HG03460 (cell line): ENCODE measurements around the gene NFS1.
A peak's percentile ranks its signal among the peaks of the same experiment; 100 is the strongest.

Experiments used
- ATAC-seq: cut with Tn5 transposase; IDR thresholded peaks from one replicate; pipeline ENCODE4 v1.9.1; 2021; ENCODE audit not compliant: unreplicated experiment

NFS1 gene

DNA sequence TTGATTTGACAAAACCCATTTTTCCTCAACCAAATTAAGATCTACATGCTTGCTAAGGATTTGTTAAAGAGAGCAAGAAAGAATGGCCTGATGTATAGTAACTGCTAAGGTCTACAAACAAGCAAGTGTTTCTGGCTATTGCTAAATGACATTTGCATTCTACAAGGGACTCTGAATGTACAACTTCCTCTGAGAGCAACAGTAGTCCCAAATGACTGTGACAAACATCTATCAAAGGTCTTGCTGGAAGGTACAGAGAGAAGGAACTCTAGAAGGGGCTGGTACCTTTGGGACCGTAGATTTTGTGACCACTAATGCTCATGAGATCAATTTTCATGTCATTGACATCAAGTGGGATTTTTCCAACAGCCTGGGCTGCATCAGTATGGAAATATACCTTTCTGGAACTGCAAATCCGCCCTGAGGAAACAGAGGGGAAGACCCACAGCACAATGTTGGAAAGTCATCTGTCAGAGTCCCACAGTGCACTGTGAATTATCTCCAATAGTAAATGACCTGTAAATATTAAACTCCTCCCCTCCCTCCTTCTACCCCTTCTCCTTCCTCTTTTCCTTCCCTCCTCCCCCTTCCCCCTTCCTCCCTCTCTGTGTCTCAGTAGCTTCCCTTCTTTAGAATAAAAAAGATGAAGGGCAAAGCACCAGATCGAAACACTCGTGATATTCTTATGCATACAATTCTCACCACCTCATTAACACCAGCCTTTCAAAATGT is 18.5 kb downstream of the NFS1 start:
- ATAC-seq: no peak

DNA sequence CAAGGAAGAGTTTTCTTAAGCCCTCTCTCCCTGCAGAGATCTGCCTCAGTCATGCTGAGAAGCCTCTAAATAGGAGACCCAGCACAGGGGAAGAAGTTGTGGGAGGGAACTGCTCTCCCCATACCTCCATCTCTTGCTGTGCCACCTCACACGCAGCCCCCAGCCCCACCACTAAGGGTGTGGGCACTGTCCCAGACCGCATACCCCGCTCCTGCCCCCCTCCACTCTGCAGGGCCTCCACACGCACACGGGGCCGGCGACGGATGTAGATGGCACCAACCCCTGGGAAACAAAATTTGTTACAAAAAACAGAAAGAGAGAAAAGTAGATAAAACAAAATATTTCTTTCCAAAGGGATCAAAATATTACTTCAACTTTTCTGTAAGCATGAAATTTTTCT is 24.2 kb downstream of the NFS1 start:
- ATAC-seq: no peak

DNA sequence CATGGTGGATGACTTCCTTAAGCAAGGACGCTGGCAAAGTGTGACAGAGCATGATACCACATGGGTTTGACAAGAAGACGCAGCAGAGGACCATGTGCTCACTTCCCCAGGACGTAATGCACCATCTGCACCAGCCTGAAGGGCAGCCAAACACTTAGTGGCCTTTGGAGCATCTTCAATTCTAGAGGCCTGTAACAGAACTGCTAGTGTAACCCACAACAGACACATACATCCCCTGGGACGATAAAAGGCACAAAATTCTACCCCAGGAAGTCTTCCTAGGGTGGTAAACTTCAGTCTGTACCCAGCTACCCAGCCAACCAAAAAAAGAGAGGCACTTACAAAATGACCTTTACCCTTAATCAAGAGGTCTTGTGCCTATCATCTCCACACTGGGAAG is 25.3 kb downstream of the NFS1 start:
- no peak for ATAC-seq

DNA sequence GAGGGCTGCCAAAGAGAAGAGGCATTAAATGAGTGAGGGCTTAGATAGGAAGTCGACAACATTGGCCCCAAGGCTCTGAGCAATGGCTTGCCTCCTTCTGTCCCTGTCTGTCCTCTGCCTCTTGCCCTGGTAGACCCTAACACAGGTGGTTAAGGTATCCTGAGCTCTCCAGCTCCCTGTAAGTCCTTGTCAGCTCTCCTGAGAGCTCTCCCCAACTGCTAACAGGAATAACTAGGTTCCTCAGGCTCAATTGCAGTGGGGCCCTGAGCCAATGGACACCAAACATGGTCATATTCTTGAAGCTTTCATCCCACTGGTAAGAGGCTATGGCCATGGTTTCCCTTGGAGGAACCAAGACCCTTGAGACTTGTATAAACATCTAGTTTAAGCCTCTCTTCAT is 29.5 kb downstream of the NFS1 start:
- ATAC-seq: no peak

- no peak for ATAC-seq
Measured at GRCh38 chr20:35669221-35669620, 29.9 kb downstream of the NFS1 start.

- no peak for ATAC-seq
Measured at GRCh38 chr20:35665949-35666288, 33.2 kb downstream of the NFS1 start.

GRCh38 chr20:35664466-35665206 is 34.5 kb downstream of the NFS1 start, which contains the start of the genes CPNE1 and RBM12:
TSS of gene CPNE1 (minus strand) at chr20:35664900. CDS start at chr20:35632923, 31,977 bp downstream.
TSS of gene RBM12 (minus strand) at chr20:35664900. CDS start at chr20:35655322, 9,578 bp downstream.
- ATAC-seq: peak; percentile 68

DNA sequence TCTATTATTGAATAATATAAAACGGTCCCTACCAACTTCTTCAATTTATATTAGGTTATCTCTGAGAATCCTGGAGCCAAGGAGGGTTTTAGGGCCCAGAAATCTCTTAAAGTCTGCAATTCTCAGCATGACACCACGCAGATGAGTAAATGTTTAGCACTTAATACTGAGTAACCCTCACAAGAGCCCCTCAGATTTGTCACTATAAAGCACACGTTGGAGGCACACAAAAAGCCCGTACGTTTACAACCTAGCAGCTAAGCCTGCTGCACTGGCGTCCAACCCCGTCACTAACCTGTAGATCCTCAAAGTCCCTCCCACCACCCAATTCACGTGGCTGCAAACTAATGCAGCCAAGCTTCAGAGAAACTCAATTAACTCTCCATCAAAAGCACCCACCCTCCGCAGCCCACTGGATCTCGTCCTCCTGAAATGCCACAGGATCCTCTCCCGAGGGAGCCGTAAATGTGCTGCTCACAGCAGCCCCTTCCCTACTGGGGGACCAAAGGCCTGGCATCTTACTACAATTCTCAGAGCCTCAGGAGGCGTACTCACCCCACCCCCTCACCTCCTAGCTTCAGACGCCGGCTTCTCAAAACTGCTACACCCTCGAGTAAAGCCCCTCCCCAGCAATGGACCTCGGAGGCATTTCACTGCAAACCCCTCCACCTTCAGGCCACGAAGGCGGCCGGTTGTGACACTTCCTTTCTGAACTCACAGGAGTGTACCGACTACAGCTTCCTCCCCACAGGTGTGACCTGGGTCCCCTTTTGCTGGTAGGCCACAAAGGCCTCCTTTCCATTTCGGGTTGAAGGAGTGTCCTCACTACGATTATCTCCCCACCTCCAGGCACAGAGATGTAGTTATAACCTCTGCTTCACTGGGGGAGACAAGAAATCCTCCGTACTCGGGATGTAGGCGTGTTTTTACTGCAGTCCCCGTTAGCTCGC is 35.4 kb downstream of the NFS1 start:
- peak; percentile 27 for ATAC-seq

DNA sequence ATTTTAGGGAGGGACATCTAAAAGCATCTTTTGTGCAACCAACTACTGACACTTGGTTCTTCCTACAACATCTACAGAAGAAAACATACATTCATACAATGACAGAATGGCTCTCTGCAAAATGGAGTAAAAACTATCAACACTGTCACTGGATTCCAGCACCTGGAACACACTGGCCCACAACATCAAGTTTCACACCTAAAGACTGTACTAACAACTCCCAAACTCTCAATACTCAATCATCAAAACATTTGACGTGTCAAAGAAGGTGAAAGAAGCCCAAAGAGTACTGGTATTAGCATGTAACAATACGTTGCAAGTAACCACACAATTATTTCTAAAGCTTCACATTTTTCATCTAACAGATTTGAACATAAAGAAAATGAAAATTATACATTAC is 36.6 kb downstream of the NFS1 start:
- no peak for ATAC-seq

GRCh38 chr20:35661908-35662307 is 37.2 kb downstream of the NFS1 start:
- no peak for ATAC-seq

DNA sequence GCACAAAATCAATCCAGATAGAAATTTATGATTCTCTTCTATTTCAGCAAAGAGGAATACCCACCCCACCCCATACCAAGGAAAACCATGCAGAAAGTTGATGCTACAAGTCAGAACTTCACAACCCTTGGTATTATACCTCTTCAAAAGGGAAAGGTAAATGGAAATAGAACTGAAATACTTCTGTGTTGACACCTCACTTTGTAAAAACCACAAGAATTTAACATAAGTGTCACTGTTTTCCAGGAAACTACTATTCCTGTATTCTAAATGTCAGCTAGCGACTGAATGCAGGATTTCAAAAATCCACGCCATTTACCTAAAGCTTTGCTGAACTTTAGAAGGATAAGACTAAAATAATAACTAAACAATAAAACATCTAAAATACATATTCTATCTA is 38.1 kb downstream of the NFS1 start:
- ATAC-seq: no peak

- ATAC-seq: no peak
Measured at GRCh38 chr20:35660122-35660937, 38.8 kb downstream of the NFS1 start.

DNA sequence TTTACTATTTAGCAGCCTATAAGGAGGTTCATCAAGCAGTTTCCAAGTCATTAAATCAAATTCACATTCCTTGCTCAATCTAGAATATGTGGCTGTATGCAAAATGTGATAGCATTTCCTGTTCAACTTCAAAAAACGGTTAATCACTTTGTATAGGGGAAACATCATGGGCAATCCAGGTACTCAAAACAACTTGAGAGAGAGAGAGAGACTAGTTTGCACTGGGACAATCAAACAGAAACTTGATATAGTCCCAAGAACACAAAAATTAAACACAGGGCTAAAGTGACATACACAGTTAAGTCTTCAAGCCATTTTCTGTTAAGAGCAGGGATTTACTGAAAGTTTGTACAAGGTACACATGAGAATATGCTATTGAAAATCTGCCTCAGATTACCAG is 41.9 kb downstream of the NFS1 start:
- ATAC-seq: no peak

GRCh38 chr20:35654415-35654814 is 44.7 kb downstream of the NFS1 start:
- no peak for ATAC-seq

DNA sequence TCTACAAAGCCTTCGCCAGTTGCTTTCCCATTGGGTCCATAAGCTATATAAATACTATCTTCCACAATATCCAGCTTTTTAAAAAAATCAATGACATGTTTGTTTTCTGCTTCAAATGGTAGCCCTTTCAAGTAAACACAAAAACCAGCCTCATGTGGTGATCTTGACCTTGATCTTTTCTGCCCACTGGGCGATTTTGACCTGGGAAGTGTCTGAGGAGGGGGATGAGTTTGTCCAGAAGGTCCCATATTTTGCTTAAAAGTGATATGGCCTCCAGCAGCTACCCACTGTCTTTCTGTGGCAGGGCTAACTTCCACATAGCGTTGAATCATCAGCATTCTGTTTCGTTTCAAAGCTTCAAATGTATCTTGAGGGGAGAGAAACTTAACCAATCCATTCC is 45.3 kb downstream of the NFS1 start:
- no peak for ATAC-seq

- ATAC-seq: no peak
Measured at GRCh38 chr20:35653430-35653734, 45.8 kb downstream of the NFS1 start.

GRCh38 chr20:35652641-35653429 is 46.3 kb downstream of the NFS1 start:
- ATAC-seq: no peak

DNA sequence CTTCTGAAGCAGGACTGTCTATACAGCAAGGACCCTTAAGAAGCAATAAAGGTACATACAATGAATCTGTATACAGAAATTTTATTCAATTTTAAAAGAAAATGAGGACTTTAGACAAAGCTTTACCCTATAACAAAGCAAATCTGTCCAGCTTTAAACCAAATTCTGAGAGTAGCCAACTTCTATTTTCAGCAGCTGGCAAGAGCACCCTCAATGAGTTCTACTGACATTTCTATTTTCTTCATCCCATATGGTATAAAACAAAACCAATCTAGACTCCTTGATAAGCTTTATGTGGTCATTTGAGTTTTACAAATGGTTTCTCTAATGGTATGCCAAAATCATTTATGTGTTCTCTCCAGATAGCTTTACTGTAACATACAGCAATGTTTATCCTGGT is 47.2 kb downstream of the NFS1 start:
- no peak for ATAC-seq

- no peak for ATAC-seq
Measured at GRCh38 chr20:35650632-35651031, 48.5 kb downstream of the NFS1 start.

DNA sequence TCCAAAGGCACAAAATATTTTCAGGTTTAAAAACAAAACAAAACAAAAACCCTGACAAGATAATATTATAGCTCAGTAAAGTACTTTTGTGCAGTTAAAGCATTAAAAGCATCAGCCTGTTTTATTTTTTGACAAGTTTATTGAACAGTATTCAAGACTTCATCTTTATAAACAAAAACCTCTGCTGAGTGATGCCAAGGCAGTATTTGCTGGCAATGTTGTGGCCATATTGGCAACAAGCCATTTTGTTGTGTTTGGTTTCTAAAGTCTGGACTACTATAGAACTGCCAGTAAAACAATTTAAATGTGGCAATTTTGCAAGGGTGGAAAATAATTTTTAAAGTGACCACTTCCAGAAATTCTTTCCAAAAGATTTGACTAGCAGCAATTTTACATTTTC is 50.3 kb downstream of the NFS1 start:
- no peak for ATAC-seq
